GM23338 (cell line): Measurements from ENCODE around the gene LIPM. TPM values are rescaled to one million over a fixed set of nuclear protein-coding genes. Genes with fewer than 3 reads are reported as not detected.

Source experiments
- ATAC-seq: fragments of 200-7000 bp; cut with Tn5 transposase; 3 replicates; pipeline ENCODE4 v1.9.1; 2020
- DNase-seq: peaks from one replicate; pipeline ENCODE4 v3.0.0-alpha.2; 2015; ENCODE audit warnings: low spot score
- H2AFZ ChIP-seq: fragments of 200-600 bp; sonication (generic); 2 replicates; pipeline ENCODE4 v1.8.0; 2016; ENCODE audit warnings: antibody characterized with exemption, mild to moderate bottlenecking, moderate library complexity
- H3F3A ChIP-seq: fragments of 200-600 bp; sonication (generic); replicated peaks from 2 replicates; pipeline ENCODE4 v1.8.0; 2017; ENCODE audit warnings: antibody characterized with exemption, mixed run types, low read depth
- H3K27ac ChIP-seq: fragments of 200-600 bp; sonication (generic); 2 replicates; pipeline ENCODE4 v1.6.1; 2016; ENCODE audit warnings: low read depth
- H3K27me3 ChIP-seq: fragments of 200-600 bp; sonication (generic); 2 replicates; pipeline ENCODE4 v1.8.0; 2016; ENCODE audit warnings: mild to moderate bottlenecking, mixed run types, moderate library complexity; ENCODE audit not compliant: insufficient read depth
- H3K36me3 ChIP-seq: fragments of 200-600 bp; sonication (generic); 2 replicates; pipeline ENCODE4 v1.8.0; 2016; ENCODE audit warnings: mild to moderate bottlenecking; ENCODE audit not compliant: insufficient read depth
- H3K4me1 ChIP-seq: fragments of 200-600 bp; sonication (generic); 2 replicates; pipeline ENCODE4 v1.8.0; 2016; ENCODE audit warnings: mild to moderate bottlenecking, moderate library complexity; ENCODE audit not compliant: insufficient read depth
- H3K4me2 ChIP-seq: fragments of 200-600 bp; sonication (generic); 2 replicates; pipeline ENCODE4 v1.7.1; 2017; ENCODE audit warnings: mixed run types
- H3K4me3 ChIP-seq: fragments of 200-600 bp; sonication (generic); 2 replicates; pipeline ENCODE4 v1.6.1; 2016; ENCODE audit warnings: mixed run types
- H3K79me2 ChIP-seq: fragments of 200-600 bp; sonication (generic); replicated peaks from 2 replicates; pipeline ENCODE4 v1.8.0; 2017; ENCODE audit warnings: mild to moderate bottlenecking; ENCODE audit not compliant: insufficient read depth
- H3K9me2 ChIP-seq: fragments of 200-600 bp; sonication (generic); 2 replicates; pipeline ENCODE4 v1.8.0; 2017; ENCODE audit not compliant: insufficient read depth
- H4K20me1 ChIP-seq: fragments of 200-600 bp; sonication (generic); replicated peaks from 2 replicates; pipeline ENCODE4 v1.8.0; 2017; ENCODE audit warnings: mild to moderate bottlenecking; ENCODE audit not compliant: insufficient read depth
- H3K27ac Mint-ChIP-seq: 2 replicates; pipeline ENCODE4 v1.8.0; 2020; ENCODE audit warnings: inconsistent platforms, mild to moderate bottlenecking, moderate library complexity, mixed read lengths
- H3K27me3 Mint-ChIP-seq: 3 replicates; pipeline ENCODE4 v1.8.0; 2022; ENCODE audit warnings: low read depth, mild to moderate bottlenecking, moderate library complexity, mixed read lengths, inconsistent platforms; ENCODE audit not compliant: insufficient read depth, poor library complexity
- H3K36me3 Mint-ChIP-seq: 3 replicates; pipeline ENCODE4 v1.8.0; 2021; ENCODE audit warnings: low read depth, mild to moderate bottlenecking, inconsistent platforms, moderate library complexity, mixed read lengths
- H3K4me1 Mint-ChIP-seq: 3 replicates; pipeline ENCODE4 v1.8.0; 2020; ENCODE audit warnings: mild to moderate bottlenecking, inconsistent platforms, mixed read lengths
- H3K4me3 Mint-ChIP-seq: 3 replicates; pipeline ENCODE4 v1.8.0; 2021; ENCODE audit warnings: moderate library complexity, mild to moderate bottlenecking, inconsistent platforms, mixed read lengths
- H3K9me3 Mint-ChIP-seq: 3 replicates; pipeline ENCODE4 v1.8.0; 2020; ENCODE audit warnings: moderate library complexity, mild to moderate bottlenecking, inconsistent platforms, mixed read lengths
- CREB1 ChIP-seq: fragments of 250-450 bp; sonication (Bioruptor Pico); IDR thresholded peaks from 2 replicates; pipeline ENCODE4 v1.5.0; 2020; ENCODE audit warnings: low read depth, mild to moderate bottlenecking, moderate library complexity
- EZH2 ChIP-seq: fragments of 200-600 bp; sonication (generic); IDR thresholded peaks from one replicate; pipeline ENCODE4 v1.8.0; 2017; ENCODE audit warnings: antibody characterized with exemption, mild to moderate bottlenecking, low read depth; ENCODE audit not compliant: unreplicated experiment
- EZH2phosphoT487 ChIP-seq: fragments of 200-600 bp; sonication (generic); IDR thresholded peaks from one replicate; pipeline ENCODE4 v1.8.1; 2018; ENCODE audit warnings: antibody characterized with exemption; ENCODE audit not compliant: unreplicated experiment
- JUNB ChIP-seq: IDR thresholded peaks from one replicate; pipeline ENCODE4 v1.6.1; 2016; ENCODE audit warnings: antibody characterized with exemption; ENCODE audit not compliant: unreplicated experiment
- NANOG ChIP-seq: IDR thresholded peaks from 2 replicates; pipeline ENCODE4 v1.6.1; 2016; ENCODE audit warnings: antibody characterized with exemption, borderline replicate concordance
- POLR2AphosphoS5 ChIP-seq: IDR thresholded peaks from 2 replicates; pipeline ENCODE4 v1.6.1; 2016; ENCODE audit warnings: antibody characterized with exemption, low read depth
- STAT1 ChIP-seq: IDR thresholded peaks from one replicate; pipeline ENCODE4 v1.6.1; 2016; ENCODE audit warnings: antibody characterized with exemption; ENCODE audit not compliant: unreplicated experiment
- ZNF114 ChIP-seq: fragments of 250-450 bp; sonication (Bioruptor Pico); IDR thresholded peaks from 2 replicates; pipeline ENCODE4 v1.5.0; 2020; ENCODE audit warnings: mild to moderate bottlenecking, moderate library complexity
- ZNF331 ChIP-seq: fragments of 250-450 bp; sonication (Bioruptor Pico); IDR thresholded peaks from 2 replicates; pipeline ENCODE4 v1.5.0; 2020; ENCODE audit warnings: low read depth, mild to moderate bottlenecking, moderate library complexity
- ZNF462 ChIP-seq: fragments of 250-450 bp; sonication (Bioruptor Pico); IDR thresholded peaks from 2 replicates; pipeline ENCODE4 v1.5.0; 2020; ENCODE audit warnings: mild to moderate bottlenecking, moderate library complexity
- polyA plus RNA-seq: library from polyadenylated mRNA; unstranded; fragments of >200 nt; fragmentation: Nextera tagmentation; extraction: Ambion mirVana; gene quantifications from 2 replicates; pipeline ENCODE4 v1.2.1, GENCODE V29; 2016
- total RNA-seq: library from RNA; depleted of rRNA; stranded (reverse); fragments of >200 nt; shearing (Covaris generic); gene quantifications from 2 replicates; pipeline ENCODE4 v1.2.3, GENCODE V29; 2014
- TF ChIP-seq, protein P1 (sequence below): IDR thresholded peaks from one replicate; pipeline ENCODE4 v1.6.1; 2018; ENCODE audit warnings: antibody characterized with exemption; ENCODE audit not compliant: unreplicated experiment
- TF ChIP-seq, protein P2 (sequence below), 2 experiments: fragments of 200-600 bp in 1 of 2; sonication (generic) in 1 of 2; conservative IDR thresholded peaks; 2 replicates each; pipeline versions ENCODE4 v1.5.1 to v1.6.1; 2016 to 2017; ENCODE audit warnings: antibody characterized with exemption in 2 of 2, low read depth in 2 of 2, mild to moderate bottlenecking in 2 of 2, moderate library complexity in 1 of 2
- TF ChIP-seq, protein P3 (sequence below): IDR thresholded peaks from 2 replicates; pipeline ENCODE4 v1.6.1; 2016; ENCODE audit warnings: antibody characterized with exemption

The LIPM gene
- total and polyA plus RNA-seq, 2 experiments from 2014 or later, result not detected

DNA sequence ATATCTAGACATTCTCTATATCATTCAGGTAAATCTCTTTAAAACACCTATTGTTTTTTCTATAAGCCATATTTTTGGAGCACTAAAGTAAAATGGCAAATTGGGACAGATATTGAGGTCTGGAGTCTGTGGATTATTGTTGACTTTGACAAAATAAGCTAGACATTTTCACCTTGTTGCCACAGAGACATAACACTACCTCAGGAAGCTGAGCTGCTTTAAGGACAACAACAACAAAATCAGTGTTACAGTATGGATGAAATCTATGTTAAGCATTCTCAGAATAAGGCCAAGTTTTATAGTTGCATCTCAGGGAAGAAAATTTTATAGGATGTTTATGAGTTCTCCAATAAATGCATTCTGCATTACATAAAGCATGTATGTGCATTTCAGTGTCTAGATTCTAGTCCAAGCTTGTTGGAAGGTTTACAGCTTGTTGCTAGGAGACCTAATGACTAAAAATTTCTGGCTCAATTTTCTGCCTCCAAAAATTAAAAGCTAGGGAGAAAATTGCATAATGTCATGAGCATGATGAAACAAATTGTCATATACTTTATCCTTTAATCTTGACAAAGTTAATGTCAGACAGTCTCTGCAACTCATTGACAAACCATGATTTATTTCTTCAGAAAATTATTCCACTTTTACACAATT lies 18.3 kb downstream of the LIPM start:
- Histone ChIP-seq H3K4me2 (no peak overlapping the region), H3K79me2 (no peaks in the 10 kb centered on the region), H3F3A (no peaks in the 10 kb centered on the region), H4K20me1 (no peaks in the 10 kb centered on the region), H3K36me3 (no peaks in the 10 kb centered on the region), H3K9me2 (no peaks in the 10 kb centered on the region), H3K4me3 (no peak overlapping the region), H3K4me1 (no peaks in the 10 kb centered on the region), H3K27me3 (no peaks in the 10 kb centered on the region), H2AFZ (no peak overlapping the region), H3K27ac (no peak overlapping the region)
- no peaks in the 10 kb centered on the region for H3K4me1 Mint-ChIP-seq
- DNase-seq, result no peak
- no peak overlapping the region for H3K4me3 Mint-ChIP-seq
- no peak overlapping the region for H3K27ac Mint-ChIP-seq
- TF ChIP-seq NANOG (no peak), STAT1 (no peak), EZH2phosphoT487 (no peak), JUNB (no peak), CREB1 (CRISPR knock-in tag) (no peak), POLR2AphosphoS5 (no peak), ZNF462 (CRISPR knock-in tag) (no peak), EZH2 (no peak), ZNF331 (CRISPR knock-in tag) (no peak), ZNF114 (CRISPR knock-in tag) (no peak)
- TF ChIP-seq, protein P1, sequence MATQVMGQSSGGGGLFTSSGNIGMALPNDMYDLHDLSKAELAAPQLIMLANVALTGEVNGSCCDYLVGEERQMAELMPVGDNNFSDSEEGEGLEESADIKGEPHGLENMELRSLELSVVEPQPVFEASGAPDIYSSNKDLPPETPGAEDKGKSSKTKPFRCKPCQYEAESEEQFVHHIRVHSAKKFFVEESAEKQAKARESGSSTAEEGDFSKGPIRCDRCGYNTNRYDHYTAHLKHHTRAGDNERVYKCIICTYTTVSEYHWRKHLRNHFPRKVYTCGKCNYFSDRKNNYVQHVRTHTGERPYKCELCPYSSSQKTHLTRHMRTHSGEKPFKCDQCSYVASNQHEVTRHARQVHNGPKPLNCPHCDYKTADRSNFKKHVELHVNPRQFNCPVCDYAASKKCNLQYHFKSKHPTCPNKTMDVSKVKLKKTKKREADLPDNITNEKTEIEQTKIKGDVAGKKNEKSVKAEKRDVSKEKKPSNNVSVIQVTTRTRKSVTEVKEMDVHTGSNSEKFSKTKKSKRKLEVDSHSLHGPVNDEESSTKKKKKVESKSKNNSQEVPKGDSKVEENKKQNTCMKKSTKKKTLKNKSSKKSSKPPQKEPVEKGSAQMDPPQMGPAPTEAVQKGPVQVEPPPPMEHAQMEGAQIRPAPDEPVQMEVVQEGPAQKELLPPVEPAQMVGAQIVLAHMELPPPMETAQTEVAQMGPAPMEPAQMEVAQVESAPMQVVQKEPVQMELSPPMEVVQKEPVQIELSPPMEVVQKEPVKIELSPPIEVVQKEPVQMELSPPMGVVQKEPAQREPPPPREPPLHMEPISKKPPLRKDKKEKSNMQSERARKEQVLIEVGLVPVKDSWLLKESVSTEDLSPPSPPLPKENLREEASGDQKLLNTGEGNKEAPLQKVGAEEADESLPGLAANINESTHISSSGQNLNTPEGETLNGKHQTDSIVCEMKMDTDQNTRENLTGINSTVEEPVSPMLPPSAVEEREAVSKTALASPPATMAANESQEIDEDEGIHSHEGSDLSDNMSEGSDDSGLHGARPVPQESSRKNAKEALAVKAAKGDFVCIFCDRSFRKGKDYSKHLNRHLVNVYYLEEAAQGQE, result no peak
- TF ChIP-seq, protein P2, sequence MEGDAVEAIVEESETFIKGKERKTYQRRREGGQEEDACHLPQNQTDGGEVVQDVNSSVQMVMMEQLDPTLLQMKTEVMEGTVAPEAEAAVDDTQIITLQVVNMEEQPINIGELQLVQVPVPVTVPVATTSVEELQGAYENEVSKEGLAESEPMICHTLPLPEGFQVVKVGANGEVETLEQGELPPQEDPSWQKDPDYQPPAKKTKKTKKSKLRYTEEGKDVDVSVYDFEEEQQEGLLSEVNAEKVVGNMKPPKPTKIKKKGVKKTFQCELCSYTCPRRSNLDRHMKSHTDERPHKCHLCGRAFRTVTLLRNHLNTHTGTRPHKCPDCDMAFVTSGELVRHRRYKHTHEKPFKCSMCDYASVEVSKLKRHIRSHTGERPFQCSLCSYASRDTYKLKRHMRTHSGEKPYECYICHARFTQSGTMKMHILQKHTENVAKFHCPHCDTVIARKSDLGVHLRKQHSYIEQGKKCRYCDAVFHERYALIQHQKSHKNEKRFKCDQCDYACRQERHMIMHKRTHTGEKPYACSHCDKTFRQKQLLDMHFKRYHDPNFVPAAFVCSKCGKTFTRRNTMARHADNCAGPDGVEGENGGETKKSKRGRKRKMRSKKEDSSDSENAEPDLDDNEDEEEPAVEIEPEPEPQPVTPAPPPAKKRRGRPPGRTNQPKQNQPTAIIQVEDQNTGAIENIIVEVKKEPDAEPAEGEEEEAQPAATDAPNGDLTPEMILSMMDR (conservative IDR thresholded peaks at IDR 0.05; ENCODE audit: low read depth in 2 of 2), result no peak
- TF ChIP-seq, protein P3, sequence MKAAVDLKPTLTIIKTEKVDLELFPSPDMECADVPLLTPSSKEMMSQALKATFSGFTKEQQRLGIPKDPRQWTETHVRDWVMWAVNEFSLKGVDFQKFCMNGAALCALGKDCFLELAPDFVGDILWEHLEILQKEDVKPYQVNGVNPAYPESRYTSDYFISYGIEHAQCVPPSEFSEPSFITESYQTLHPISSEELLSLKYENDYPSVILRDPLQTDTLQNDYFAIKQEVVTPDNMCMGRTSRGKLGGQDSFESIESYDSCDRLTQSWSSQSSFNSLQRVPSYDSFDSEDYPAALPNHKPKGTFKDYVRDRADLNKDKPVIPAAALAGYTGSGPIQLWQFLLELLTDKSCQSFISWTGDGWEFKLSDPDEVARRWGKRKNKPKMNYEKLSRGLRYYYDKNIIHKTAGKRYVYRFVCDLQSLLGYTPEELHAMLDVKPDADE, result no peak
- no peak for ATAC-seq
- no peaks in the 10 kb centered on the region for H3K9me3 Mint-ChIP-seq
- no peaks in the 10 kb centered on the region for H3K27me3 Mint-ChIP-seq
- no peaks in the 10 kb centered on the region for H3K36me3 Mint-ChIP-seq
